DMS 273 (cell line): ENCODE results near the gene IRS2.

Experiments used
- DNase-seq: peaks from one replicate; lab custom pipeline; 2025; ENCODE audit not compliant: unreplicated experiment; lab: John Stamatoyannopoulos, UW

IRS2 gene

GRCh38 chr13:109761695-109762094 is 24.7 kb downstream of the IRS2 start:
- no peak for DNase-seq

- no peak for DNase-seq
These were observed 25.4 kb downstream of the IRS2 start for GRCh38 chr13:109760951-109761350.

GRCh38 chr13:109760402-109760801 is 26.0 kb downstream of the IRS2 start:
- no peak for DNase-seq

- no peak for DNase-seq
These were observed 26.8 kb downstream of the IRS2 start for GRCh38 chr13:109759609-109760008.

GRCh38 chr13:109758937-109759480 is 27.4 kb downstream of the IRS2 start:
- DNase-seq: no peak

GRCh38 chr13:109756778-109757177 is 29.6 kb downstream of the IRS2 start:
- DNase-seq: no peak

- no peak for DNase-seq
These were observed 30.4 kb downstream of the IRS2 start for GRCh38 chr13:109755997-109756396.

GRCh38 chr13:109755551-109755950 is 30.8 kb downstream of the IRS2 start:
- no peak for DNase-seq

GRCh38 chr13:109751477-109751876 is 34.9 kb downstream of the IRS2 start:
- no peak for DNase-seq

GRCh38 chr13:109750221-109750775 is 36.1 kb downstream of the IRS2 start:
- no peak for DNase-seq

- DNase-seq: no peak
These were observed 37.0 kb downstream of the IRS2 start for GRCh38 chr13:109749365-109749764.

- DNase-seq: no peak
These were observed 37.7 kb downstream of the IRS2 start for GRCh38 chr13:109748677-109749076.

- no peak for DNase-seq
These were observed 38.9 kb downstream of the IRS2 start for GRCh38 chr13:109747524-109747923.

GRCh38 chr13:109746364-109746763 is 40.0 kb downstream of the IRS2 start:
- DNase-seq: no peak

GRCh38 chr13:109745702-109746101 is 40.7 kb downstream of the IRS2 start:
- no peak for DNase-seq

- DNase-seq: no peak
These were observed 41.3 kb downstream of the IRS2 start for GRCh38 chr13:109745060-109745459.

GRCh38 chr13:109744512-109745051 is 41.8 kb downstream of the IRS2 start:
- DNase-seq: peak; percentile 5

- peak; percentile 81 for DNase-seq
These were observed 42.5 kb downstream of the IRS2 start for GRCh38 chr13:109743706-109744453.

GRCh38 chr13:109741966-109742365 is 44.4 kb downstream of the IRS2 start:
- no peak for DNase-seq

- DNase-seq: no peak
These were observed 45.7 kb downstream of the IRS2 start for GRCh38 chr13:109740721-109741120.

GRCh38 chr13:109740121-109740520 is 46.3 kb downstream of the IRS2 start:
- no peak for DNase-seq

GRCh38 chr13:109738298-109738746 is 48.1 kb downstream of the IRS2 start:
- no peak for DNase-seq
